ENCODE results near the gene IL1R1.

DNA sequence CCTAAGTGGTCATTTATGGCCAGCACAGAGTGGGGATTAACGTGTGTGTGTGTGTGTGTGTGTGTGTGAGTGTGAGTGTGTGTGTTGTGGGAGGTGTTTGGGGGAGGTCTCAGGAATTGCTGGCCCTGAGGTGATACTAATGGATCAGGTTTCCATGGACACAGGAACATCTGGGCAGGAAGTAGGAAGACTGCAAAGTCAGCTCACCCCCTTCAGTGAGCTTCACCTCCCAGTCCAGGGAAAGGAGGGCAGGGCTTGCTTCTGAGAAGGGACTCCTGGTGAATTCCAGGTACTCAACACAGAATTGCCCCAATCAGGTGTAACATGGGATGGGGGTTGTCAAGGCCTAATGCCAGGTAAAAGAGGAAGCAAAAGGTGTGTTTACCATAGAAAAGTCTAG, 30.3 kb upstream of the IL1R1 start:
- TF ChIP-seq, protein P1, sequence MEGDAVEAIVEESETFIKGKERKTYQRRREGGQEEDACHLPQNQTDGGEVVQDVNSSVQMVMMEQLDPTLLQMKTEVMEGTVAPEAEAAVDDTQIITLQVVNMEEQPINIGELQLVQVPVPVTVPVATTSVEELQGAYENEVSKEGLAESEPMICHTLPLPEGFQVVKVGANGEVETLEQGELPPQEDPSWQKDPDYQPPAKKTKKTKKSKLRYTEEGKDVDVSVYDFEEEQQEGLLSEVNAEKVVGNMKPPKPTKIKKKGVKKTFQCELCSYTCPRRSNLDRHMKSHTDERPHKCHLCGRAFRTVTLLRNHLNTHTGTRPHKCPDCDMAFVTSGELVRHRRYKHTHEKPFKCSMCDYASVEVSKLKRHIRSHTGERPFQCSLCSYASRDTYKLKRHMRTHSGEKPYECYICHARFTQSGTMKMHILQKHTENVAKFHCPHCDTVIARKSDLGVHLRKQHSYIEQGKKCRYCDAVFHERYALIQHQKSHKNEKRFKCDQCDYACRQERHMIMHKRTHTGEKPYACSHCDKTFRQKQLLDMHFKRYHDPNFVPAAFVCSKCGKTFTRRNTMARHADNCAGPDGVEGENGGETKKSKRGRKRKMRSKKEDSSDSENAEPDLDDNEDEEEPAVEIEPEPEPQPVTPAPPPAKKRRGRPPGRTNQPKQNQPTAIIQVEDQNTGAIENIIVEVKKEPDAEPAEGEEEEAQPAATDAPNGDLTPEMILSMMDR (IDR thresholded peaks at IDR 0.05) = no peak
- TF ChIP-seq POLR2A (IDR thresholded peaks at IDR 0.05) (no peak), POLR2AphosphoS5 (IDR thresholded peaks at IDR 0.05) (no peak), EP300 (IDR thresholded peaks at IDR 0.05) (no peak)
